Midbrain (tissue), 1 donor: ENCODE data around the gene PPL.

ENCODE experiments used
- DNase-seq: peaks from one replicate; lab custom pipeline; 2025; lab: John Stamatoyannopoulos, UW

The PPL gene

GRCh38 chr16:4888428-4889135 lies 48.4 kb downstream of the PPL start:
- no peak for DNase-seq

- DNase-seq = no peak
These were observed 50.8 kb downstream of the PPL start for GRCh38 chr16:4886151-4886550.

- no peak for DNase-seq
These were observed 51.7 kb downstream of the PPL start for GRCh38 chr16:4884972-4885874.

GRCh38 chr16:4884209-4884608 lies 52.7 kb downstream of the PPL start:
- no peak for DNase-seq

- DNase-seq = no peak
These were observed 53.4 kb downstream of the PPL start for GRCh38 chr16:4883501-4883900.

GRCh38 chr16:4882633-4883285 lies 54.2 kb downstream of the PPL start:
- no peak for DNase-seq

- DNase-seq = no peak
These were observed 54.8 kb downstream of the PPL start for GRCh38 chr16:4882000-4882632.

GRCh38 chr16:4880006-4880580 lies 56.9 kb downstream of the PPL start:
- no peak for DNase-seq

GRCh38 chr16:4879049-4879448 lies 57.9 kb downstream of the PPL start:
- DNase-seq = no peak

- DNase-seq = no peak
These were observed 59.6 kb downstream of the PPL start for GRCh38 chr16:4877380-4877685.

- DNase-seq = no peak
These were observed 60.1 kb downstream of the PPL start for GRCh38 chr16:4876646-4877379.

GRCh38 chr16:4874666-4875065 lies 62.3 kb downstream of the PPL start:
- DNase-seq = no peak

GRCh38 chr16:4873091-4873490 lies 63.9 kb downstream of the PPL start:
- no peak for DNase-seq

GRCh38 chr16:4871071-4871470 lies 65.9 kb downstream of the PPL start:
- DNase-seq = no peak

- no peak for DNase-seq
These were observed 66.7 kb downstream of the PPL start for GRCh38 chr16:4870138-4870671.

- DNase-seq = no peak
These were observed 67.7 kb downstream of the PPL start for GRCh38 chr16:4869147-4869805.

GRCh38 chr16:4868535-4868934 lies 68.4 kb downstream of the PPL start:
- DNase-seq = no peak

GRCh38 chr16:4868026-4868425 lies 68.9 kb downstream of the PPL start:
- no peak for DNase-seq

- no peak for DNase-seq
These were observed 70.4 kb downstream of the PPL start for GRCh38 chr16:4866586-4866985.

GRCh38 chr16:4865231-4865860 lies 71.6 kb downstream of the PPL start:
- DNase-seq = no peak
